H1 (cell line): ENCODE results near the gene CASK. TPM values are rescaled to one million over a fixed set of nuclear protein-coding genes. Genes with fewer than 3 reads are reported as not detected.

Experiments used
- CTCF ChIA-PET: fragments of 300-600 bp; sonication (Branson Sonifier 250); formaldehyde crosslinking; loops from one replicate; lab custom pipeline; 2021; ENCODE audit not compliant: partially characterized antibody; lab: Charles Lee
- POLR2A ChIA-PET: fragments of 300-600 bp; sonication (Branson Sonifier 250); formaldehyde crosslinking; loops from one replicate; lab custom pipeline; 2021; ENCODE audit warnings: inconsistent platforms; ENCODE audit not compliant: partially characterized antibody; lab: Charles Lee
- DNase-seq, 2 experiments: peaks; one replicate each; pipeline versions ENCODE4 v3.0.0 to v3.0.0-alpha.2; 2010 to 2022; ENCODE audit warnings: low spot score in 2 of 2, low read depth in 1 of 2, mixed read lengths in 1 of 2
- FAIRE-seq: peaks from 2 replicates; lab custom pipeline; 2011; peaks lifted over from hg19 to GRCh38; lab: Jason Lieb, UNC
- H2AFZ ChIP-seq: 2 replicates; pipeline ENCODE4 v1.8.1; 2012; ENCODE audit warnings: low read length, inconsistent platforms
- H2AK5ac ChIP-seq: 2 replicates; pipeline ENCODE4 v1.6.1; 2013; ENCODE audit warnings: low read depth, low read length
- H2BK120ac ChIP-seq: replicated peaks from 2 replicates; pipeline ENCODE3; 2013; ENCODE audit warnings: low read depth, low read length, inconsistent platforms
- H2BK12ac ChIP-seq: 2 replicates; pipeline ENCODE4 v1.6.1; 2013; ENCODE audit warnings: low read depth, low read length
- H2BK15ac ChIP-seq: 2 replicates; pipeline ENCODE4 v1.6.1; 2013; ENCODE audit warnings: low read length
- H2BK20ac ChIP-seq: 2 replicates; pipeline ENCODE4 v1.6.1; 2013; ENCODE audit warnings: low read length
- H2BK5ac ChIP-seq: 2 replicates; pipeline ENCODE4 v1.6.1; 2013; ENCODE audit warnings: low read depth, low read length
- H3K14ac ChIP-seq: 2 replicates; pipeline ENCODE4 v1.6.1; 2013; ENCODE audit warnings: inconsistent platforms; ENCODE audit not compliant: insufficient read length
- H3K18ac ChIP-seq: 2 replicates; pipeline ENCODE4 v1.6.1; 2013; ENCODE audit warnings: low read length; ENCODE audit errors: extremely low read depth
- H3K23ac ChIP-seq: 2 replicates; pipeline ENCODE4 v1.6.1; 2013; ENCODE audit warnings: inconsistent platforms; ENCODE audit not compliant: insufficient read length
- H3K23me2 ChIP-seq: 2 replicates; pipeline ENCODE4 v1.6.1; 2013; ENCODE audit warnings: low read depth, low read length
- H3K27ac ChIP-seq: 2 replicates; pipeline ENCODE4 v1.6.1; 2011; ENCODE audit warnings: low read depth, low read length, inconsistent platforms
- H3K27me3 ChIP-seq, 4 experiments: replicated peaks in 1 of 4; 1 replicate in 1 of 4; 2 replicates in 3 of 4; pipeline versions ENCODE4 v1.6.1 to v1.8.1; 2011 to 2013; ENCODE audit warnings: low read length in 3 of 4, mild to moderate bottlenecking in 3 of 4, inconsistent platforms in 2 of 4, mixed read lengths in 2 of 4, moderate library complexity in 1 of 4; ENCODE audit not compliant: control insufficient read depth in 3 of 4, insufficient read depth in 3 of 4; ENCODE audit errors: extremely low read depth in 1 of 4
- H3K36me3 ChIP-seq, 4 experiments: 2 replicates each; pipeline versions ENCODE4 v1.6.1 to v1.8.1; 2011 to 2013; ENCODE audit warnings: mild to moderate bottlenecking in 4 of 4, low read length in 3 of 4, moderate library complexity in 2 of 4, control low read depth in 1 of 4, inconsistent platforms in 1 of 4; ENCODE audit not compliant: insufficient read depth in 4 of 4, control insufficient read depth in 2 of 4
- H3K4ac ChIP-seq: replicated peaks from 2 replicates; pipeline ENCODE3; 2013; ENCODE audit warnings: low read length, low read depth, mixed read lengths, inconsistent platforms; ENCODE audit not compliant: insufficient read length
- H3K4me1 ChIP-seq, 4 experiments: replicated peaks in 1 of 4; 1 replicate in 1 of 4; 2 replicates in 3 of 4; pipeline versions ENCODE4 v1.6.1 to v1.8.1; 2011 to 2013; ENCODE audit warnings: low read length in 3 of 4, inconsistent platforms in 2 of 4, mixed read lengths in 1 of 4; ENCODE audit not compliant: insufficient read depth in 4 of 4, control insufficient read depth in 3 of 4
- H3K4me2 ChIP-seq, 2 experiments: 2 replicates each; pipeline versions ENCODE4 v1.6.1 to v1.8.1; 2011 to 2013; ENCODE audit warnings: low read depth in 2 of 2, low read length in 2 of 2, control low read depth in 1 of 2, inconsistent platforms in 1 of 2, mild to moderate bottlenecking in 1 of 2; ENCODE audit not compliant: insufficient read depth in 1 of 2
- H3K4me3 ChIP-seq, 4 experiments: fragments of 200-600, 300-600 bp in 1 of 4; sonication (generic), shearing (Covaris generic), sonication (Bioruptor Twin) in 1 of 4; 2 replicates each; pipeline versions ENCODE4 v1.5.1 to v1.8.1; 2011 to 2016; ENCODE audit warnings: low read length in 4 of 4, low read depth in 3 of 4, control low read depth in 2 of 4, inconsistent platforms in 2 of 4, mild to moderate bottlenecking in 2 of 4, mixed read lengths in 1 of 4, moderate library complexity in 1 of 4; ENCODE audit not compliant: insufficient read depth in 2 of 4; ENCODE audit errors: extremely low read depth in 1 of 4
- H3K56ac ChIP-seq: replicated peaks from 2 replicates; pipeline ENCODE3; 2013; ENCODE audit warnings: low read depth, mild to moderate bottlenecking, mixed read lengths, low read length, inconsistent platforms; ENCODE audit not compliant: insufficient read length
- H3K79me1 ChIP-seq: 2 replicates; pipeline ENCODE4 v1.6.1; 2013; ENCODE audit warnings: low read depth, low read length, control low read depth
- H3K79me2 ChIP-seq, 2 experiments: 2 replicates each; pipeline versions ENCODE4 v1.6.1 to v1.8.1; 2012 to 2013; ENCODE audit warnings: low read length in 2 of 2, mild to moderate bottlenecking in 2 of 2, inconsistent platforms in 1 of 2; ENCODE audit not compliant: insufficient read depth in 2 of 2, control insufficient read depth in 1 of 2
- H3K9ac ChIP-seq, 4 experiments: replicated peaks in 1 of 4; 1 replicate in 1 of 4; 2 replicates in 3 of 4; pipeline versions ENCODE4 v1.6.1 to v1.8.1; 2011 to 2013; ENCODE audit warnings: low read depth in 3 of 4, low read length in 3 of 4, control low read depth in 2 of 4, mild to moderate bottlenecking in 2 of 4, moderate library complexity in 2 of 4, inconsistent platforms in 1 of 4; ENCODE audit errors: extremely low read depth in 1 of 4
- H3K9me3 ChIP-seq, 2 experiments: 2 replicates each; pipeline versions ENCODE4 v1.6.1 to v1.8.1; 2012 to 2013; ENCODE audit warnings: mild to moderate bottlenecking in 2 of 2, moderate library complexity in 2 of 2, control low read depth in 1 of 2, inconsistent platforms in 1 of 2, low read depth in 1 of 2, low read length in 1 of 2, mixed read lengths in 1 of 2; ENCODE audit not compliant: insufficient read depth in 2 of 2
- H4K20me1 ChIP-seq, 2 experiments: replicated peaks in 1 of 2; 2 replicates each; pipeline versions ENCODE3 to v1.8.1; 2011 to 2013; ENCODE audit warnings: inconsistent platforms in 2 of 2, low read length in 2 of 2, mild to moderate bottlenecking in 1 of 2; ENCODE audit not compliant: insufficient read depth in 2 of 2, control insufficient read depth in 1 of 2
- H4K5ac ChIP-seq: 2 replicates; pipeline ENCODE4 v1.6.1; 2013; ENCODE audit warnings: low read length, low read depth, mixed read lengths, inconsistent platforms; ENCODE audit not compliant: insufficient read length
- H4K8ac ChIP-seq: 2 replicates; pipeline ENCODE4 v1.8.0; 2013; ENCODE audit warnings: mild to moderate bottlenecking, moderate library complexity, low read length, inconsistent platforms; ENCODE audit not compliant: insufficient read depth; ENCODE audit errors: extremely low read depth
- H4K91ac ChIP-seq: replicated peaks from 2 replicates; pipeline ENCODE3; 2013; ENCODE audit warnings: low read length, mixed read lengths, inconsistent platforms; ENCODE audit not compliant: insufficient read length
- BRCA1 ChIP-seq: IDR thresholded peaks from 2 replicates; pipeline ENCODE4 v1.6.1; 2012; ENCODE audit warnings: low read depth, low read length, improper control_type of control experiment
- CEBPB ChIP-seq: IDR thresholded peaks from 2 replicates; pipeline ENCODE4 v1.6.1; 2012; ENCODE audit warnings: low read depth, low read length
- FOSL1 ChIP-seq: IDR thresholded peaks from 2 replicates; pipeline ENCODE4 v1.6.1; 2011; ENCODE audit warnings: mild to moderate bottlenecking, low read depth, low read length, moderate library complexity; ENCODE audit not compliant: insufficient read depth
- HDAC2 ChIP-seq, 2 experiments: fragments of 300-600 bp in 1 of 2; sonication (generic) in 1 of 2; IDR thresholded peaks; 2 replicates each; pipeline ENCODE4 v1.6.1; 2011 to 2012; ENCODE audit warnings: low read depth in 2 of 2, low read length in 2 of 2, mild to moderate bottlenecking in 2 of 2, moderate library complexity in 2 of 2, borderline replicate concordance in 1 of 2, inconsistent platforms in 1 of 2
- KDM5A ChIP-seq: fragments of 200-600 bp; IDR thresholded peaks from 2 replicates; pipeline ENCODE4 v1.7.1; 2012; ENCODE audit warnings: mild to moderate bottlenecking, low read length, inconsistent platforms, mixed read lengths
- MAFK ChIP-seq: IDR thresholded peaks from 2 replicates; pipeline ENCODE4 v1.6.1; 2012; ENCODE audit warnings: low read depth, mild to moderate bottlenecking, improper control_type of control experiment, low read length
- PHF8 ChIP-seq: fragments of 200-600 bp; sonication (generic); conservative IDR thresholded peaks from 2 replicates; pipeline ENCODE4 v1.7.1; 2012; ENCODE audit warnings: low read depth, mild to moderate bottlenecking, inconsistent platforms, low read length, moderate library complexity
- RFX5 ChIP-seq: IDR thresholded peaks from 2 replicates; pipeline ENCODE4 v1.6.1; 2011; ENCODE audit warnings: low read depth, low read length, improper control_type of control experiment, borderline replicate concordance
- SIX5 ChIP-seq: IDR thresholded peaks from 2 replicates; pipeline ENCODE4 v1.6.1; 2011; ENCODE audit warnings: mild to moderate bottlenecking, low read depth, low read length
- SP4 ChIP-seq: IDR thresholded peaks from 2 replicates; pipeline ENCODE4 v1.6.1; 2012; ENCODE audit warnings: low read length, inconsistent platforms
- SUZ12 ChIP-seq: fragments of 200-600 bp; sonication (generic); IDR thresholded peaks from 2 replicates; pipeline ENCODE4 v1.6.1; 2012; ENCODE audit warnings: mild to moderate bottlenecking, inconsistent platforms, low read length, moderate library complexity, mixed read lengths
- TAF1 ChIP-seq: IDR thresholded peaks from 2 replicates; pipeline ENCODE4 v1.6.1; 2011; ENCODE audit warnings: mild to moderate bottlenecking, low read depth, low read length
- ZNF274 ChIP-seq: IDR thresholded peaks from 2 replicates; pipeline ENCODE4 v1.7.0; 2012; ENCODE audit warnings: low read length, borderline replicate concordance; ENCODE audit errors: extremely low read depth
- WGBS, 2 experiments: shearing (Covaris generic) in 1 of 2; methylation state at CpG; one replicate each; pipeline versions ENCODE4 v1.1.6 to v1.1.7; 2013 to 2015; ENCODE audit warnings: low lambda C conversion rate in 2 of 2, mixed read lengths in 2 of 2, inconsistent platforms in 1 of 2, low coverage in 1 of 2, missing lambda C conversion rate in 1 of 2; ENCODE audit not compliant: insufficient replicate concordance in 2 of 2, insufficient coverage in 1 of 2, insufficient read length in 1 of 2; ENCODE audit errors: extremely low coverage in 1 of 2, missing lambda C conversion rate in 1 of 2; 5-methylcytosine and 5-hydroxymethylcytosine counted together
- polyA plus RNA-seq, 7 experiments: library from polyadenylated mRNA; depleted of rRNA in 3 of 7; stranded (reverse) in 5 of 7; unstranded in 2 of 7; fragments of >200 nt in 5 of 7; fragments of 200-250 nt in 2 of 7; gene quantifications; 1 replicate in 5 of 7; 2 replicates in 1 of 7; 4 replicates in 1 of 7; pipeline versions ENCODE4 v1.2.1 to v1.2.3, GENCODE V29; 2011 to 2013; ENCODE audit warnings: missing spikeins in 2 of 7, mixed read lengths in 2 of 7
- total RNA-seq: library from RNA; stranded (reverse); fragmentation: NEBNext Ultra II Directional; extraction: Animal tissue kit (Norgen Biotek cat#: 25700); gene quantifications from 2 replicates; pipeline ENCODE4 v1.2.1, GENCODE V29; 2021
- TF ChIP-seq, protein P1 (sequence below): IDR thresholded peaks from 2 replicates; pipeline ENCODE4 v1.6.1; 2011; ENCODE audit warnings: low read depth, mild to moderate bottlenecking, low read length; ENCODE audit not compliant: insufficient read depth

Gene CASK
- total and polyA plus RNA-seq, 2 of the 8 experiments (the other 6 are each of a cell fraction or from before 2014, with no cell fraction given): 21.6 to 55.1 TPM

- no peak overlapping the region for H2BK15ac ChIP-seq
- no peak for DNase-seq
- no peak overlapping the region for H2AK5ac ChIP-seq
- no peak overlapping the region for H3K27ac ChIP-seq
- H4K5ac ChIP-seq: no peak overlapping the region
- H3K18ac ChIP-seq: no peak overlapping the region; the same call in 1 of the 2 replicates
- H2BK120ac ChIP-seq: no peak overlapping the region
- no peak overlapping the region for H3K14ac ChIP-seq
- H2BK20ac ChIP-seq: no peak overlapping the region
- no peak overlapping the region for H2AFZ ChIP-seq
- FAIRE-seq: no peak
- 91% methylated on average over 17 of the region's 32 CpGs; no CpG with 5 or more reads in 1 of the 2 experiments for WGBS, 2 experiments
- no peaks in the 10 kb centered on the region for H3K79me1 ChIP-seq
- ChIA-PET POLR2A (no interaction called here), CTCF (no interaction called here)
- no peaks in the 10 kb centered on the region for H3K36me3 ChIP-seq
- no peak overlapping the region for H3K4me2 ChIP-seq
- peak overlapping the region; percentile 1 for H3K56ac ChIP-seq
- H4K20me1 ChIP-seq: no peaks in the 10 kb centered on the region
- no peaks in the 10 kb centered on the region for H3K9me3 ChIP-seq
- H3K27me3 ChIP-seq: no peaks in the 10 kb centered on the region
- no peak overlapping the region for H3K9ac ChIP-seq
- peaks cover 7 to 25% (median 15%) of the 10 kb centered on the region in 4 experiments for H3K4me1 ChIP-seq
- H4K91ac ChIP-seq: no peak overlapping the region
- no peak overlapping the region for H3K23ac ChIP-seq
- no peak overlapping the region for H2BK12ac ChIP-seq
- no peak overlapping the region for H3K4me3 ChIP-seq
- no peak overlapping the region for H2BK5ac ChIP-seq
- peaks cover 2% of the 10 kb centered on the region; the same call in 1 of the 2 replicates for H3K23me2 ChIP-seq
- no peak overlapping the region for H4K8ac ChIP-seq
- H3K79me2 ChIP-seq: no peaks in the 10 kb centered on the region
- no peak overlapping the region for H3K4ac ChIP-seq
- TF ChIP-seq RFX5 (no peak), ZNF274 (no peak), HDAC2 (IDR thresholded peaks at IDR 0.05; ENCODE audit: borderline replicate concordance in 1 of 2, low read depth in 2 of 2, low read length in 2 of 2) (no peak), SUZ12 (no peak), SIX5 (no peak), FOSL1 (no peak), BRCA1 (no peak), MAFK (no peak), TAF1 (no peak), SP4 (no peak), CEBPB (no peak), KDM5A (no peak), PHF8 (no peak)
- TF ChIP-seq, protein P1, sequence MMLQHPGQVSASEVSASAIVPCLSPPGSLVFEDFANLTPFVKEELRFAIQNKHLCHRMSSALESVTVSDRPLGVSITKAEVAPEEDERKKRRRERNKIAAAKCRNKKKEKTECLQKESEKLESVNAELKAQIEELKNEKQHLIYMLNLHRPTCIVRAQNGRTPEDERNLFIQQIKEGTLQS: no peak
These were observed 451.0 kb downstream of the CASK start for GRCh38 chrX:41472231-41472815.
